ENCODE data around the gene CDC42. TPM values are rescaled to one million over a fixed set of nuclear protein-coding genes. Genes with fewer than 3 reads are reported as not detected.

Gene CDC42
- total RNA-seq, 2 donors from 2014 or later = 156 to 187 TPM

- TF ChIP-seq, protein P1, sequence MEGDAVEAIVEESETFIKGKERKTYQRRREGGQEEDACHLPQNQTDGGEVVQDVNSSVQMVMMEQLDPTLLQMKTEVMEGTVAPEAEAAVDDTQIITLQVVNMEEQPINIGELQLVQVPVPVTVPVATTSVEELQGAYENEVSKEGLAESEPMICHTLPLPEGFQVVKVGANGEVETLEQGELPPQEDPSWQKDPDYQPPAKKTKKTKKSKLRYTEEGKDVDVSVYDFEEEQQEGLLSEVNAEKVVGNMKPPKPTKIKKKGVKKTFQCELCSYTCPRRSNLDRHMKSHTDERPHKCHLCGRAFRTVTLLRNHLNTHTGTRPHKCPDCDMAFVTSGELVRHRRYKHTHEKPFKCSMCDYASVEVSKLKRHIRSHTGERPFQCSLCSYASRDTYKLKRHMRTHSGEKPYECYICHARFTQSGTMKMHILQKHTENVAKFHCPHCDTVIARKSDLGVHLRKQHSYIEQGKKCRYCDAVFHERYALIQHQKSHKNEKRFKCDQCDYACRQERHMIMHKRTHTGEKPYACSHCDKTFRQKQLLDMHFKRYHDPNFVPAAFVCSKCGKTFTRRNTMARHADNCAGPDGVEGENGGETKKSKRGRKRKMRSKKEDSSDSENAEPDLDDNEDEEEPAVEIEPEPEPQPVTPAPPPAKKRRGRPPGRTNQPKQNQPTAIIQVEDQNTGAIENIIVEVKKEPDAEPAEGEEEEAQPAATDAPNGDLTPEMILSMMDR (IDR thresholded peaks at IDR 0.05) = no peak
- DNase-seq (ENCODE audit: low spot score) (no peak), ATAC-seq (ENCODE audit: insufficient number of reproducible peaks, low FRiP score, low read depth) (no peak)
- Histone ChIP-seq H3K4me3 (no peak overlapping the region), H3K36me3 (peaks cover 19% of the 10 kb centered on the region), H3K4me1 (ENCODE audit: control insufficient read depth in 1 of 2, low read depth in 2 of 2) (peaks cover 0 to 5% of the 10 kb centered on the region in 2 donors), H3K27ac (no peak overlapping the region), H3K27me3 (replicated peaks; ENCODE audit: insufficient read depth) (no peaks in the 10 kb centered on the region), H3K9me3 (no peaks in the 10 kb centered on the region)
Observed at GRCh38 chr1:22101995-22102394, 49.5 kb downstream of the CDC42 start.

DNA sequence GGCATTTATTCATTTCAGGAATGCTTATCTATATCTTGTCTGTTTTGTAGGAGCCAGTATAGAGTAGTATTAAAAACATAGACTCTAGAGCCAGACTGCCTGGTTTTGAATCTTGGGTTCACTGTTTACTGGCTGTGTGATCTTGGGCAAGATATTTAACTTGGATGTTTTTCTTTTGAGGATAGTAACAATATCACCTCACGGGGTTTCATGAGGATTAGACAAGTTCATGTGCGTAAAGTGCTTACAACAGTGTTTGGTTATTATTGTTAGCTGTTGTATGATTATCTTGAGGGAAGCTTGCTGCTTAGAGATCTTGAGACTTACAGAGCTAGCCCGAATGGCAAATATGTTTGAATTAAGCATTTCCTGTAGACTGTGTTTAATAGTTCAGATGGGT, 50.2 kb downstream of the CDC42 start:
- Histone ChIP-seq H3K36me3 (peaks cover 15% of the 10 kb centered on the region), H3K4me1 (ENCODE audit: control insufficient read depth in 1 of 2, low read depth in 2 of 2) (peaks cover 0 to 5% of the 10 kb centered on the region in 2 donors), H3K27ac (no peak overlapping the region), H3K9me3 (no peaks in the 10 kb centered on the region), H3K4me3 (no peak overlapping the region), H3K27me3 (replicated peaks; ENCODE audit: insufficient read depth) (no peaks in the 10 kb centered on the region)
- TF ChIP-seq, protein P1 (IDR thresholded peaks at IDR 0.05) = no peak
- ATAC-seq (ENCODE audit: insufficient number of reproducible peaks, low FRiP score, low read depth) (no peak), DNase-seq (ENCODE audit: low spot score) (no peak)

- peaks cover 0 to 5% of the 10 kb centered on the region in 2 donors for H3K4me1 ChIP-seq (ENCODE audit: control insufficient read depth in 1 of 2, low read depth in 2 of 2)
- no peak for ATAC-seq (ENCODE audit: insufficient number of reproducible peaks, low FRiP score, low read depth)
- TF ChIP-seq, protein P1 (IDR thresholded peaks at IDR 0.05) = no peak
- H3K4me3 ChIP-seq = no peak overlapping the region
- no peak for DNase-seq (ENCODE audit: low spot score)
- H3K27me3 ChIP-seq (replicated peaks; ENCODE audit: insufficient read depth) = no peaks in the 10 kb centered on the region
- H3K27ac ChIP-seq = no peak overlapping the region
- no peaks in the 10 kb centered on the region for H3K9me3 ChIP-seq
- H3K36me3 ChIP-seq = peaks cover 4% of the 10 kb centered on the region
Observed at GRCh38 chr1:22104094-22104493, 51.6 kb downstream of the CDC42 start.

DNA sequence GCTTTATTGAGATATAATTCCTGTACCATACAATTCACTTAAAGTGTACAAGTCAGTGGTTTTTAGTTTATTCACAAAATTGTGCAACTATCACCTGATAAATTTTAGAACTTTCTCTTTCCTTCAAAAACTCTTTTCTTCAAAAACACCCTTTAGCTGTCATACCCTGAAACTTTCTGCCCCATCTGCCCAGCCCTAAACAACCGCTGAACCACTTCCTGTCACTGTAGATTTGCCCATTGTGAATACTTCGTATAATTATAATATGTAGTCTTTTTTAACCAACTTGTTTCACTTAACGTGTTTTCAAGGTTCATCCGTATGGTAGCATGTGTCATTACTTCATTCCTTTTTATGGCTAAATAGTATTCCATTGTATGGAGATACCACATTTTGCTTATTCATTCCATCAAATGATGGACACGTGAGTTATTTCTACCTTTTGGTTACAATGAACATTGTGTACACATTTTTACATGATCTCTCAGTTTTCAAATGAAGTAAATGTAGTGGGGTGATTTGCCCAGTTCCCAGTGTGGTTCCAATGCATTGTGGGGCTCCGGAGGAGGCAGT, 52.4 kb downstream of the CDC42 start:
- no peaks in the 10 kb centered on the region for H3K27me3 ChIP-seq (replicated peaks; ENCODE audit: insufficient read depth)
- no peak overlapping the region for H3K27ac ChIP-seq
- H3K4me1 ChIP-seq (ENCODE audit: control insufficient read depth in 1 of 2, low read depth in 2 of 2) = peaks cover 0 to 5% of the 10 kb centered on the region in 2 donors
- DNase-seq (ENCODE audit: low spot score) (no peak), ATAC-seq (ENCODE audit: insufficient number of reproducible peaks, low FRiP score, low read depth) (no peak)
- H3K36me3 ChIP-seq = no peaks in the 10 kb centered on the region
- H3K4me3 ChIP-seq = no peak overlapping the region
- no peaks in the 10 kb centered on the region for H3K9me3 ChIP-seq
- TF ChIP-seq, protein P1 (IDR thresholded peaks at IDR 0.05) = no peak

DNA sequence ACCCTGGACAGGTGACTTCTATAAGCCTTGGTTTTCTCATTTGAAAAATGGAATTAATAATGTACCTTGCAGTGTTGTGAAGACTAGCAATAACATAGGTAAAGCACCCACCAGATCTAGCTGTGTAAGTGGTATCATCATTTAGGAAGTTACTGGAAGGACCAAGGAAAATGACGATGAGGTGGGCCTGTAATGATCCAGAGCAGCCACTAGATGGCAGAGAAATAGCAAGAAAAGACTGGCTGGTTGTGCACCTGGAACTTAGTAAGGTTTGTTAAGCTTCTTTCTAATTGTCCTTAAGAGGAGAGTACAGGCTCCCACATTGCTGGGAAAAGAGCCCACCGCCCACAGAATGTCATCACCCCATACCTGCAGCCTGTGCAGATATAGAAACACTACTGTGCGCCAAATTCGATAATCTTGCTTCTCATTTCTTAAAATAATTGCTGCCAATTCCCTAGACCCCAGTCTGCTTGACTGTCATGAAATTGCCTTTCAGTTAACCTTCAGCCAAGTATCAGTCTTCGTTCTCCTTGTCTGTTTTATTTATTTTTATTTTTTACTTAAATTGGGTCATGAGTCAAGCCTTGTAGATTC, 53.2 kb downstream of the CDC42 start:
- peaks cover 0 to 5% of the 10 kb centered on the region in 2 donors for H3K4me1 ChIP-seq (ENCODE audit: control insufficient read depth in 1 of 2, low read depth in 2 of 2)

More for the DNA sequence above, 53.2 kb downstream of the CDC42 start:
- H3K36me3 ChIP-seq = no peaks in the 10 kb centered on the region
- H3K27ac ChIP-seq = no peak overlapping the region
- ATAC-seq (ENCODE audit: insufficient number of reproducible peaks, low FRiP score, low read depth) (no peak), DNase-seq (ENCODE audit: low spot score) (no peak)
- no peak overlapping the region for H3K4me3 ChIP-seq
- H3K27me3 ChIP-seq (replicated peaks; ENCODE audit: insufficient read depth) = no peaks in the 10 kb centered on the region
- H3K9me3 ChIP-seq = no peaks in the 10 kb centered on the region
- TF ChIP-seq, protein P1 (IDR thresholded peaks at IDR 0.05) = peak; percentile 83
